Measurements from ENCODE around the gene LMCD1. TPM values are rescaled to one million over a fixed set of nuclear protein-coding genes. Genes with fewer than 3 reads are reported as not detected.

LMCD1 gene
- total and polyA plus RNA-seq, 2 donors (not counting 1 experiment from before 2014, with no cell fraction given) = 60.1 to 137 TPM

DNA sequence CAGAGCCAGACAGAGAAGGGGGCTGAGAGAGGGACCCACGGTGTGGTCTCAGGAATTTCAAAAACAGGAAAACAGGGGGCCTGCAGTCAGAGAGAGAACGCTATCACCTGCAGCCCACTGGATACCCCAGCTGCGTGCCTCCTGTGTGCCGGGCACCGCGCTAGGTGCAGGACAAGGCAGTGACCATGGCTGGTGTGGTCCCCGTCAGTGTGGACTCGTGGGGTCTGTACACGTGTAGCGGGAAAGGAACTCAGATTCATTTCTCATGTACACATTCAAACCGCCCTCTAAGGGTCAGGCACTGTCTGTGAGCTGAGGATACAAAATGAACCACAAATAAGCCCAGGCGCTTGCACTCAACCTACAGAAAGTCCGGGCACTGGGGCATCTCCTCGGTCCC is 122.1 kb downstream of the LMCD1 start:
- Histone ChIP-seq H3K36me3 (ENCODE audit: control insufficient read depth, insufficient read depth, low read length) (no peaks in the 10 kb centered on the region), H4K20me1 (ENCODE audit: control insufficient read depth, extremely low read depth, insufficient read depth, low read length) (no peaks in the 10 kb centered on the region), H3K79me2 (ENCODE audit: control insufficient read depth, insufficient read depth, low read length) (no peaks in the 10 kb centered on the region), H3K9ac (ENCODE audit: insufficient read depth, low read length) (no peak overlapping the region), H3K9me3 (ENCODE audit: control insufficient read depth, insufficient read depth, low read depth, low read length) (no peaks in the 10 kb centered on the region), H3K4me3 (replicated peaks in 1 of 4; ENCODE audit: control extremely low read depth in 1 of 4, insufficient read depth in 1 of 4, low read depth in 3 of 4, low read length in 4 of 4) (no peak overlapping the region), H3K27ac (ENCODE audit: insufficient read depth, low read length) (no peak overlapping the region), H2AFZ (ENCODE audit: low read length) (no peak overlapping the region), H3K4me1 (ENCODE audit: control insufficient read depth, extremely low read depth, insufficient read depth, low read length) (peaks cover 13% of the 10 kb centered on the region), H3K27me3 (ENCODE audit: control insufficient read depth, insufficient read depth, low read length) (no peaks in the 10 kb centered on the region), H3K4me2 (ENCODE audit: extremely low read depth, insufficient read depth, low read length) (no peak overlapping the region)
- no peak for DNase-seq (ENCODE audit: low read depth in 2 of 2)
- TF ChIP-seq, protein P1, sequence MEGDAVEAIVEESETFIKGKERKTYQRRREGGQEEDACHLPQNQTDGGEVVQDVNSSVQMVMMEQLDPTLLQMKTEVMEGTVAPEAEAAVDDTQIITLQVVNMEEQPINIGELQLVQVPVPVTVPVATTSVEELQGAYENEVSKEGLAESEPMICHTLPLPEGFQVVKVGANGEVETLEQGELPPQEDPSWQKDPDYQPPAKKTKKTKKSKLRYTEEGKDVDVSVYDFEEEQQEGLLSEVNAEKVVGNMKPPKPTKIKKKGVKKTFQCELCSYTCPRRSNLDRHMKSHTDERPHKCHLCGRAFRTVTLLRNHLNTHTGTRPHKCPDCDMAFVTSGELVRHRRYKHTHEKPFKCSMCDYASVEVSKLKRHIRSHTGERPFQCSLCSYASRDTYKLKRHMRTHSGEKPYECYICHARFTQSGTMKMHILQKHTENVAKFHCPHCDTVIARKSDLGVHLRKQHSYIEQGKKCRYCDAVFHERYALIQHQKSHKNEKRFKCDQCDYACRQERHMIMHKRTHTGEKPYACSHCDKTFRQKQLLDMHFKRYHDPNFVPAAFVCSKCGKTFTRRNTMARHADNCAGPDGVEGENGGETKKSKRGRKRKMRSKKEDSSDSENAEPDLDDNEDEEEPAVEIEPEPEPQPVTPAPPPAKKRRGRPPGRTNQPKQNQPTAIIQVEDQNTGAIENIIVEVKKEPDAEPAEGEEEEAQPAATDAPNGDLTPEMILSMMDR (conservative IDR thresholded peaks at IDR 0.05 in 1 of 2, IDR thresholded peaks at IDR 0.05 in 1 of 2; ENCODE audit: low read depth in 1 of 2, low read length in 2 of 2) = no peak
- no peak for TF ChIP-seq EZH2 (IDR thresholded peaks at IDR 0.05; ENCODE audit: low read length, missing control alignments)

Other genes starting within 250 kb of the LMCD1 start
- not detected in 2 replicates for gene SSUH2, start 143.0 kb downstream of the LMCD1 start, total RNA-seq
- 0.02 TPM in 1 of 2 replicates, not detected in the other for gene SSUH2, start 143.0 kb downstream of the LMCD1 start, polyA plus RNA-seq
- gene CAV3, start 232.0 kb downstream of the LMCD1 start, total RNA-seq = not detected in 2 replicates
- 0.03 TPM in 1 of 2 replicates, not detected in the other for gene CAV3, start 232.0 kb downstream of the LMCD1 start, polyA plus RNA-seq